DND-41 (cell line): ENCODE data around the gene LNX1.

Experiments used
- ATAC-seq: fragments of 200-7000 bp; cut with Tn5 transposase; 3 replicates; pipeline ENCODE4 v1.9.1; 2021; ENCODE audit warnings: low read depth; ENCODE audit not compliant: insufficient read depth
- DNase-seq: peaks from one replicate; pipeline ENCODE4 v3.0.0-alpha.2; 2020
- H2AFZ ChIP-seq: 2 replicates; pipeline ENCODE4 v1.6.0; 2012; ENCODE audit warnings: low read depth, low read length
- H3K27ac ChIP-seq: 2 replicates; pipeline ENCODE4 v1.5.1; 2012; ENCODE audit warnings: low read length, inconsistent platforms
- H3K27me3 ChIP-seq: fragments of 200-600 bp; sonication (generic); 2 replicates; pipeline ENCODE4 v1.6.0; 2012; ENCODE audit warnings: low read length, mild to moderate bottlenecking, inconsistent platforms; ENCODE audit not compliant: insufficient read depth, poor library complexity
- H3K36me3 ChIP-seq: 2 replicates; pipeline ENCODE4 v1.5.1; 2012; ENCODE audit warnings: low read length, inconsistent platforms; ENCODE audit not compliant: insufficient read depth
- H3K4me1 ChIP-seq: 2 replicates; pipeline ENCODE4 v1.5.1; 2012; ENCODE audit warnings: mild to moderate bottlenecking, low read length; ENCODE audit not compliant: insufficient read depth
- H3K4me2 ChIP-seq: 2 replicates; pipeline ENCODE4 v1.6.0; 2012; ENCODE audit warnings: mild to moderate bottlenecking, moderate library complexity, low read length, inconsistent platforms; ENCODE audit not compliant: insufficient read depth
- H3K4me3 ChIP-seq, 2 experiments: fragments of 200-600 bp in 1 of 2; shearing (Covaris generic) in 1 of 2; 2 replicates each; pipeline ENCODE4 v1.5.1; 2012 to 2016; ENCODE audit warnings: inconsistent platforms in 2 of 2, low read length in 2 of 2, mild to moderate bottlenecking in 2 of 2, low read depth in 1 of 2, moderate library complexity in 1 of 2
- H3K79me2 ChIP-seq: 2 replicates; pipeline ENCODE4 v1.6.0; 2012; ENCODE audit warnings: low read length, inconsistent platforms; ENCODE audit not compliant: insufficient read depth
- H3K9ac ChIP-seq: 2 replicates; pipeline ENCODE4 v1.6.0; 2012; ENCODE audit warnings: low read depth, mild to moderate bottlenecking, inconsistent platforms, low read length, moderate library complexity
- H3K9me3 ChIP-seq: 2 replicates; pipeline ENCODE4 v1.5.1; 2012; ENCODE audit warnings: low read length, moderate library complexity, mild to moderate bottlenecking, inconsistent platforms; ENCODE audit not compliant: insufficient read depth, severe bottlenecking
- H4K20me1 ChIP-seq: 2 replicates; pipeline ENCODE4 v1.6.0; 2012; ENCODE audit warnings: low read length; ENCODE audit not compliant: insufficient read depth
- CTCF ChIP-seq: IDR thresholded peaks from 2 replicates; pipeline ENCODE4 v1.5.1; 2012; ENCODE audit warnings: borderline replicate concordance, low read length, moderate library complexity, mild to moderate bottlenecking; ENCODE audit not compliant: poor library complexity, severe bottlenecking; ENCODE audit errors: extremely low read depth
- EZH2 ChIP-seq: IDR thresholded peaks from 3 replicates; pipeline ENCODE4 v1.6.1; 2012; ENCODE audit warnings: borderline replicate concordance, low read depth, mild to moderate bottlenecking, moderate library complexity, low read length, inconsistent platforms; ENCODE audit not compliant: severe bottlenecking

LNX1 gene

GRCh38 chr4:53637348-53637747, 46.1 kb upstream of the LNX1 start:
- H3K4me2 ChIP-seq: no peak overlapping the region
- TF ChIP-seq CTCF (no peak), EZH2 (no peak)
- no peak overlapping the region for H3K27ac ChIP-seq
- ATAC-seq (no peak), DNase-seq (no peak)
- H3K27me3 ChIP-seq: no peaks in the 10 kb centered on the region
- H3K4me1 ChIP-seq: no peaks in the 10 kb centered on the region
- no peaks in the 10 kb centered on the region for H3K9me3 ChIP-seq
- H3K9ac ChIP-seq: no peak overlapping the region
- H3K4me3 ChIP-seq: no peak overlapping the region
- no peaks in the 10 kb centered on the region for H4K20me1 ChIP-seq
- H2AFZ ChIP-seq: no peak overlapping the region
- no peaks in the 10 kb centered on the region for H3K79me2 ChIP-seq
- H3K36me3 ChIP-seq: no peaks in the 10 kb centered on the region

- Histone ChIP-seq H3K4me1 (no peaks in the 10 kb centered on the region), H3K27ac (no peak overlapping the region), H3K27me3 (no peaks in the 10 kb centered on the region), H3K9me3 (no peaks in the 10 kb centered on the region), H4K20me1 (no peaks in the 10 kb centered on the region), H3K4me2 (no peak overlapping the region), H2AFZ (no peak overlapping the region), H3K79me2 (no peaks in the 10 kb centered on the region), H3K36me3 (no peaks in the 10 kb centered on the region), H3K4me3 (no peak overlapping the region), H3K9ac (no peak overlapping the region)
- no peak for DNase-seq
- no peak for ATAC-seq
- TF ChIP-seq CTCF (no peak), EZH2 (no peak)
Measured at GRCh38 chr4:53635697-53636483, 44.6 kb upstream of the LNX1 start.

- Histone ChIP-seq H3K79me2 (no peaks in the 10 kb centered on the region), H3K4me2 (no peak overlapping the region), H2AFZ (no peak overlapping the region), H3K27ac (no peak overlapping the region), H3K9ac (no peak overlapping the region), H4K20me1 (no peaks in the 10 kb centered on the region), H3K27me3 (peaks cover 3% of the 10 kb centered on the region), H3K4me3 (no peak overlapping the region), H3K36me3 (no peaks in the 10 kb centered on the region), H3K4me1 (no peaks in the 10 kb centered on the region), H3K9me3 (no peaks in the 10 kb centered on the region)
- ATAC-seq: no peak
- no peak for TF ChIP-seq EZH2
- no peak for TF ChIP-seq CTCF
- no peak for DNase-seq
Measured at GRCh38 chr4:53633608-53634007, 42.3 kb upstream of the LNX1 start.

GRCh38 chr4:53629296-53629695, 38.0 kb upstream of the LNX1 start:
- DNase-seq (no peak), ATAC-seq (no peak)
- TF ChIP-seq EZH2 (no peak), CTCF (no peak)
- H3K9ac ChIP-seq: no peak overlapping the region
- H3K4me2 ChIP-seq: no peak overlapping the region
- H3K4me3 ChIP-seq: no peak overlapping the region
- no peaks in the 10 kb centered on the region for H4K20me1 ChIP-seq
- no peaks in the 10 kb centered on the region for H3K79me2 ChIP-seq
- H2AFZ ChIP-seq: no peak overlapping the region
- H3K9me3 ChIP-seq: no peaks in the 10 kb centered on the region
- no peaks in the 10 kb centered on the region for H3K4me1 ChIP-seq
- H3K27me3 ChIP-seq: peaks cover 7% of the 10 kb centered on the region
- H3K27ac ChIP-seq: no peak overlapping the region
- no peaks in the 10 kb centered on the region for H3K36me3 ChIP-seq
